GM12878 (cell line): ENCODE data around the gene RYR2. TPM values are rescaled to one million over a fixed set of nuclear protein-coding genes. Genes with fewer than 3 reads are reported as not detected.

Experiments
- ATAC-seq: fragments of 200-7000 bp; cut with Tn5 transposase; 3 replicates; pipeline ENCODE4 v1.9.1; 2020; ENCODE audit warnings: mild to moderate bottlenecking, moderate library complexity
- BruUV-seq: library from RNA; stranded (reverse); fragments of 400-500 nt; replicated peaks from 2 replicates; lab custom pipeline; 2021; lab: Mats Ljungman, UMichigan
- CTCF ChIA-PET: fragments of 300-600 bp; sonication (Branson Sonifier 250); formaldehyde crosslinking; extraction: SDS; loops from one replicate; lab custom pipeline; 2021; ENCODE audit warnings: inconsistent platforms; lab: Yijun Ruan, JAX
- POLR2A ChIA-PET: fragments of 350-600 bp; formaldehyde crosslinking; extraction: SDS; loops from one replicate; lab custom pipeline; 2021; ENCODE audit warnings: inconsistent platforms; lab: Charles Lee
- RAD21 ChIA-PET: fragments of 300-600 bp; sonication (Branson Sonifier 250); formaldehyde crosslinking; loops from one replicate; lab custom pipeline; 2023; ENCODE audit warnings: antibody characterized with exemption; ENCODE audit not compliant: unreplicated experiment; lab: Charles Lee
- SMC1A ChIA-PET: fragments of 300-600 bp; sonication (Branson Sonifier 250); formaldehyde crosslinking; loops from one replicate; lab custom pipeline; 2023; ENCODE audit not compliant: unreplicated experiment, uncharacterized antibody; lab: Charles Lee
- DNase-seq: peaks from one replicate; pipeline ENCODE4 v3.0.0-alpha.2; 2011; ENCODE audit warnings: low read depth, low spot score
- FAIRE-seq: peaks from 3 replicates; lab custom pipeline; 2011; peaks lifted over from hg19 to GRCh38; lab: Jason Lieb, UNC
- H2AFZ ChIP-seq: 2 replicates; pipeline ENCODE4 v1.6.0; 2011; ENCODE audit warnings: low read depth, low read length, control low read depth; ENCODE audit not compliant: control insufficient read depth
- H3K27ac ChIP-seq: 2 replicates; pipeline ENCODE4 v1.5.1; 2011; ENCODE audit warnings: control low read depth; ENCODE audit not compliant: control insufficient read depth, insufficient read depth
- H3K27me3 ChIP-seq, 2 experiments: replicated peaks in 1 of 2; 2 replicates each; pipeline versions ENCODE4 v1.6.0 to v1.6.1; 2011; ENCODE audit warnings: low read length in 1 of 2; ENCODE audit not compliant: control insufficient read depth in 2 of 2, insufficient read depth in 2 of 2
- H3K36me3 ChIP-seq, 2 experiments: 2 replicates each; pipeline ENCODE4 v1.5.1; 2011; ENCODE audit warnings: low read length in 1 of 2; ENCODE audit not compliant: control insufficient read depth in 2 of 2, insufficient read depth in 2 of 2
- H3K4me1 ChIP-seq: 2 replicates; pipeline ENCODE4 v1.6.1; 2011; ENCODE audit warnings: mild to moderate bottlenecking, low read length, moderate library complexity, mixed read lengths; ENCODE audit not compliant: control insufficient read depth, insufficient read depth
- H3K4me2 ChIP-seq: 2 replicates; pipeline ENCODE4 v1.6.0; 2011; ENCODE audit warnings: control low read depth; ENCODE audit not compliant: control insufficient read depth, insufficient read depth
- H3K4me3 ChIP-seq: fragments of 200-600 bp; sonication (generic); 2 replicates; pipeline ENCODE4 v1.5.1; 2016
- H3K79me2 ChIP-seq: 2 replicates; pipeline ENCODE4 v1.6.0; 2011; ENCODE audit warnings: low read length; ENCODE audit not compliant: control insufficient read depth, insufficient read depth
- H3K9ac ChIP-seq: 2 replicates; pipeline ENCODE4 v1.8.0; 2011; ENCODE audit warnings: low read length, control low read depth, mixed read lengths; ENCODE audit not compliant: control insufficient read depth, insufficient read depth
- H3K9me3 ChIP-seq: replicated peaks from 3 replicates; pipeline ENCODE4 v1.5.1; 2011; ENCODE audit warnings: mild to moderate bottlenecking, low read length; ENCODE audit not compliant: control insufficient read depth, insufficient read depth
- H4K20me1 ChIP-seq: 2 replicates; pipeline ENCODE4 v1.6.0; 2011; ENCODE audit not compliant: control insufficient read depth, insufficient read depth
- FOS ChIP-seq: IDR thresholded peaks from 3 replicates; pipeline ENCODE4 v1.6.1; 2011; ENCODE audit warnings: borderline replicate concordance; ENCODE audit not compliant: insufficient read length; ENCODE audit errors: extremely low read depth
- GABPA ChIP-seq: IDR thresholded peaks from 2 replicates; pipeline ENCODE4 v1.6.1; 2014; ENCODE audit warnings: antibody characterized with exemption, low read depth, mild to moderate bottlenecking, inconsistent platforms
- IRF4 ChIP-seq: IDR thresholded peaks from 2 replicates; pipeline ENCODE4 v1.6.1; 2011; ENCODE audit warnings: low read depth, low read length
- MTA2 ChIP-seq: fragments of 450-650 bp; IDR thresholded peaks from 2 replicates; pipeline ENCODE4 v1.6.1; 2016; ENCODE audit warnings: low read depth, mild to moderate bottlenecking, moderate library complexity
- MTA3 ChIP-seq: IDR thresholded peaks from 2 replicates; pipeline ENCODE4 v1.6.1; 2012; ENCODE audit warnings: low read length, inconsistent platforms, borderline replicate concordance
- POLR2AphosphoS5 ChIP-seq: IDR thresholded peaks from 2 replicates; pipeline ENCODE4 v1.6.1; 2011; ENCODE audit warnings: mild to moderate bottlenecking, low read length, inconsistent platforms
- SIX5 ChIP-seq: IDR thresholded peaks from 2 replicates; pipeline ENCODE4 v1.6.1; 2011; ENCODE audit warnings: mild to moderate bottlenecking, low read depth, low read length, moderate library complexity; ENCODE audit not compliant: severe bottlenecking
- SKIL ChIP-seq: fragments of 450-650 bp; IDR thresholded peaks from 2 replicates; pipeline ENCODE4 v1.6.1; 2017; ENCODE audit warnings: mild to moderate bottlenecking, low read depth, inconsistent platforms; ENCODE audit not compliant: poor library complexity, severe bottlenecking
- SRF ChIP-seq, 2 experiments: IDR thresholded peaks; 2 replicates each; pipeline ENCODE4 v1.6.1; 2011; ENCODE audit warnings: low read depth in 2 of 2, low read length in 2 of 2, mild to moderate bottlenecking in 1 of 2, moderate library complexity in 1 of 2
- TBL1XR1 ChIP-seq: IDR thresholded peaks from 2 replicates; pipeline ENCODE4 v1.6.1; 2012; ENCODE audit warnings: low read depth, low read length, improper control_type of control experiment
- USF1 ChIP-seq: IDR thresholded peaks from 2 replicates; pipeline ENCODE4 v1.6.1; 2011; ENCODE audit warnings: borderline replicate concordance, low read depth, mild to moderate bottlenecking, moderate library complexity, mixed read lengths, low read length; ENCODE audit not compliant: insufficient read depth; ENCODE audit errors: extremely low read length
- YY1 ChIP-seq: IDR thresholded peaks from 2 replicates; pipeline ENCODE4 v1.6.1; 2011; ENCODE audit warnings: low read depth, mild to moderate bottlenecking, low read length
- WGBS: methylation state at CpG from one replicate; pipeline ENCODE4 v1.1.6; 2016; ENCODE audit warnings: low lambda C conversion rate; ENCODE audit not compliant: insufficient replicate concordance, insufficient coverage; ENCODE audit errors: missing lambda C conversion rate; 5-methylcytosine and 5-hydroxymethylcytosine counted together
- in situ Hi-C: fragments of 300-500 bp; cut with MboI; formaldehyde crosslinking; loops from 9 replicates; pipeline ENCODE4 v1.14.3; 2018; ENCODE audit warnings: mixed read lengths
- intact Hi-C: fragments of 100-400 bp; cut with micrococcal nuclease; formaldehyde crosslinking; loops from one replicate; pipeline ENCODE4 v1.14.2; 2022; ENCODE audit not compliant: unreplicated experiment
- polyA plus RNA-seq, 11 experiments: library from polyadenylated mRNA; depleted of rRNA in 4 of 11; unstranded in 6 of 11; stranded (reverse) in 5 of 11; fragments of >200 nt; fragmentation: Nextera tagmentation in 4 of 11; fragmentation: Illumina TruSeq in 1 of 11; extraction: Ambion mirVana in 4 of 11; extraction: Trizol in 1 of 11; gene quantifications; 1 replicate in 1 of 11; 2 replicates in 10 of 11; pipeline versions ENCODE4 v1.2.1 to v1.2.3, GENCODE V29; 2011 to 2016; ENCODE audit warnings: inconsistent platforms in 2 of 11, missing spikeins in 2 of 11, low read depth in 1 of 11
- total RNA-seq, 4 experiments: library from RNA; depleted of rRNA in 3 of 4; stranded (reverse); fragments of >200 nt in 3 of 4; fragmentation: Illumina TruSeq in 1 of 4; extraction: Trizol in 1 of 4; gene quantifications; 2 replicates each; pipeline versions ENCODE4 v1.2.1 to v1.2.3, GENCODE V29; 2013 to 2021

RYR2 gene
- total and polyA plus RNA-seq, 10 of the 15 experiments (the other 5 are each of a cell fraction or from before 2014, with no cell fraction given), result 0.01 to 0.04 TPM; not detected in 8

- CTCF ChIA-PET, result interaction anchor here (1.6 to 4.0 kb wide), 2 partner anchors 12 to 56 kb away, joined by 3 to 18 read pairs; no protein-coding TSS in a partner anchor
- in situ Hi-C loops (no loop called here), intact Hi-C loops (no loop called here)
- no peaks in the 10 kb centered on the region for H4K20me1 ChIP-seq
- no peak for DNase-seq
- no peak overlapping the region for H2AFZ ChIP-seq
- SMC1A ChIA-PET, result interaction anchor here (0.7 kb wide), 1 partner anchor 601 kb away, joined by 3 read pairs; no protein-coding TSS in a partner anchor
- no peak overlapping the region for H3K4me3 ChIP-seq
- H3K27me3 ChIP-seq, result no peaks in the 10 kb centered on the region
- FAIRE-seq, result no peak
- 3% methylated on average over 2 of the region's 2 CpGs for WGBS
- H3K36me3 ChIP-seq, result no peaks in the 10 kb centered on the region
- BruUV-seq, result no TSS peak
- H3K27ac ChIP-seq, result no peak overlapping the region
- H3K9me3 ChIP-seq, result no peaks in the 10 kb centered on the region
- TF ChIP-seq FOS (no peak), SKIL (no peak), SRF (IDR thresholded peaks at IDR 0.05; ENCODE audit: low read depth in 2 of 2, low read length in 2 of 2) (no peak), MTA3 (no peak), IRF4 (no peak), SIX5 (no peak), POLR2AphosphoS5 (no peak), TBL1XR1 (no peak), USF1 (no peak), MTA2 (no peak), YY1 (no peak), GABPA (no peak)
- RAD21 ChIA-PET, result no interaction called here
- no peaks in the 10 kb centered on the region for H3K4me1 ChIP-seq
- POLR2A ChIA-PET, result no interaction called here
- H3K9ac ChIP-seq, result no peak overlapping the region
- ATAC-seq, result no peak
- H3K79me2 ChIP-seq, result no peaks in the 10 kb centered on the region
- no peak overlapping the region for H3K4me2 ChIP-seq
Observed at GRCh38 chr1:237809099-237809498, 767.1 kb downstream of the RYR2 start.
